Stimulated activated CD8-positive, alpha-beta memory T cell treated with anti-CD3 and anti-CD28 coated beads, Interleukin-15, amount 100 ng/mL, for 4 hours (primary cell): Measurements from ENCODE around the gene CCDC40.
"Not testable (repeated sequence)": the region's sequence is repeated elsewhere in the genome, so short reads cannot be mapped to it uniquely, and the experiment has no call there.

Experiments
- DNase-seq, 2 donors: peaks; one replicate each; pipeline ENCODE4 v3.0.0-alpha.2; 2020; ENCODE audit warnings: low read depth in 2 of 2

CCDC40 gene

GRCh38 chr17:80035937-80036714 lies at the start of gene CCDC40:
CCDC40 (plus strand) TSS chr17:80036642; CDS start chr17:80036663, 21 bp downstream.
- DNase-seq: peak; percentile 35 to 58

- no peak for DNase-seq
Measured at GRCh38 chr17:79987187-79987934, 49.1 kb upstream of the CCDC40 start.

GRCh38 chr17:79987935-79988184 lies 48.6 kb upstream of the CCDC40 start:
- DNase-seq: no peak

- DNase-seq: no peak
Measured at GRCh38 chr17:79988185-79988971, 48.1 kb upstream of the CCDC40 start.

- no peak for DNase-seq
Measured at GRCh38 chr17:79989106-79989835, 47.2 kb upstream of the CCDC40 start.

- no peak for DNase-seq
Measured at GRCh38 chr17:79990051-79990592, 46.3 kb upstream of the CCDC40 start.

GRCh38 chr17:79990704-79991103 lies 45.7 kb upstream of the CCDC40 start:
- DNase-seq: no peak

- peak; percentile 53 to 70 for DNase-seq
Measured at GRCh38 chr17:79991140-79991923, 45.1 kb upstream of the CCDC40 start.

GRCh38 chr17:79991924-79992648 lies 44.4 kb upstream of the CCDC40 start:
- DNase-seq: no peak

- no peak for DNase-seq
Measured at GRCh38 chr17:79992649-79993389, 43.6 kb upstream of the CCDC40 start.

GRCh38 chr17:79993390-79994227 lies 42.8 kb upstream of the CCDC40 start:
- peak in 1 of 2 donors; percentile 21 for DNase-seq

GRCh38 chr17:79994228-79994569 lies 42.2 kb upstream of the CCDC40 start:
- not testable (repeated sequence) for DNase-seq

GRCh38 chr17:79994602-79995001 lies 41.8 kb upstream of the CCDC40 start:
- no peak for DNase-seq

GRCh38 chr17:79995696-79996095 lies 40.7 kb upstream of the CCDC40 start:
- no peak for DNase-seq

- DNase-seq: no peak
Measured at GRCh38 chr17:79996291-79996690, 40.2 kb upstream of the CCDC40 start.

GRCh38 chr17:79997011-79997660 lies 39.3 kb upstream of the CCDC40 start:
- peak; percentile 34 to 57 for DNase-seq

- no peak for DNase-seq
Measured at GRCh38 chr17:80000136-80000535, 36.3 kb upstream of the CCDC40 start.
